ENCODE measurements around the gene CELF2.

The CELF2 gene

GRCh38 chr10:11299125-11299524 lies 281.5 kb downstream of the CELF2 start:
- DNase-seq: no peak
- no peak overlapping the region for H3K4me3 ChIP-seq (ENCODE audit: low read depth, low read length)
- H3K27me3 ChIP-seq: no peaks in the 10 kb centered on the region
- no peaks in the 10 kb centered on the region for H3K9me3 ChIP-seq
- H3K36me3 ChIP-seq: no peaks in the 10 kb centered on the region
- H3K4me1 ChIP-seq: no peaks in the 10 kb centered on the region
- TF ChIP-seq, protein P1, sequence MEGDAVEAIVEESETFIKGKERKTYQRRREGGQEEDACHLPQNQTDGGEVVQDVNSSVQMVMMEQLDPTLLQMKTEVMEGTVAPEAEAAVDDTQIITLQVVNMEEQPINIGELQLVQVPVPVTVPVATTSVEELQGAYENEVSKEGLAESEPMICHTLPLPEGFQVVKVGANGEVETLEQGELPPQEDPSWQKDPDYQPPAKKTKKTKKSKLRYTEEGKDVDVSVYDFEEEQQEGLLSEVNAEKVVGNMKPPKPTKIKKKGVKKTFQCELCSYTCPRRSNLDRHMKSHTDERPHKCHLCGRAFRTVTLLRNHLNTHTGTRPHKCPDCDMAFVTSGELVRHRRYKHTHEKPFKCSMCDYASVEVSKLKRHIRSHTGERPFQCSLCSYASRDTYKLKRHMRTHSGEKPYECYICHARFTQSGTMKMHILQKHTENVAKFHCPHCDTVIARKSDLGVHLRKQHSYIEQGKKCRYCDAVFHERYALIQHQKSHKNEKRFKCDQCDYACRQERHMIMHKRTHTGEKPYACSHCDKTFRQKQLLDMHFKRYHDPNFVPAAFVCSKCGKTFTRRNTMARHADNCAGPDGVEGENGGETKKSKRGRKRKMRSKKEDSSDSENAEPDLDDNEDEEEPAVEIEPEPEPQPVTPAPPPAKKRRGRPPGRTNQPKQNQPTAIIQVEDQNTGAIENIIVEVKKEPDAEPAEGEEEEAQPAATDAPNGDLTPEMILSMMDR (IDR thresholded peaks at IDR 0.05; ENCODE audit: low read depth, low read length): no peak

DNA sequence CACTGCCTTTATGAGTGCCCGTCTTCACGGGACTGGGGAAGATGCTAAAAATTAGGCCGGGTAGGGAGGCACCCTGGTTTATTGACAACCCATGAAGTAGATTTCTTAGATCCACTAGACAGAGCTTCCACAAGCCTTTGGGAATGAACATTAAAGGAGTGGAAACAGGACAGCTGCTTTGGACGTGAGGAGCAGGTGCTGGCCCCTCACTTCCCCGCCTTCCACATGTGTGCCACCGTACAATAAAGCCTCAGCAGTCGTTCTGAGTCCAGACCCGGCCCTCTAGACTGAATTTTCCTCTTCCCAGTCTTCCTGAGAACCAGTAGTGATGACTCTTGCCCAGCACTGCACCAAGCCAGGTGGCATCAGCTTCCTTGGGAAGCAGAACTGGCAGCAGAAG lies 282.4 kb downstream of the CELF2 start:
- TF ChIP-seq, protein P1 (IDR thresholded peaks at IDR 0.05; ENCODE audit: low read depth, low read length): no peak
- Histone ChIP-seq H3K36me3 (no peaks in the 10 kb centered on the region), H3K4me1 (no peaks in the 10 kb centered on the region), H3K9me3 (no peaks in the 10 kb centered on the region), H3K27me3 (no peaks in the 10 kb centered on the region), H3K4me3 (ENCODE audit: low read depth, low read length) (no peak overlapping the region)
- no peak for DNase-seq

DNA sequence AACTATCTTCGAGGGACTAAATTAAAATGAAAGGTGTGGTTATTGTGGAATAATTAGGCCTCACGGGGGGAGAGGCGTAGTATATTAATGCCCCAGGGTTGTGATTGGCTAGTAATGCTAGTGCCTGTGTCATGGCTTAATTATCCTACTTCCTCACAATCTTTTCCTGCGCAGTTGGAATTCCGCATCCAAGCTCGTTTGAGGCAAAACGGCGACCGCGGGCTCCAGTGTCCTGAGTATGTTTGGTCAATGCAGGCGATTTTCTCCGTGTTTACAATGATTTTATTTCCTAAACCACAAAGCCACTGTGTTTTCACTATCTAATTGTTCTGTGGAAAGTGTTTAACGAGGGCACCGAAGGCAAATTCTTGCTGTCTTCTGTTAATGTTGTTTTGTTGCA lies 282.9 kb downstream of the CELF2 start:
- H3K36me3 ChIP-seq: no peaks in the 10 kb centered on the region
- no peak overlapping the region for H3K4me3 ChIP-seq (ENCODE audit: low read depth, low read length)
- no peaks in the 10 kb centered on the region for H3K9me3 ChIP-seq
- no peaks in the 10 kb centered on the region for H3K4me1 ChIP-seq
- H3K27me3 ChIP-seq: no peaks in the 10 kb centered on the region
- TF ChIP-seq, protein P1 (IDR thresholded peaks at IDR 0.05; ENCODE audit: low read depth, low read length): no peak
- no peak for DNase-seq

DNA sequence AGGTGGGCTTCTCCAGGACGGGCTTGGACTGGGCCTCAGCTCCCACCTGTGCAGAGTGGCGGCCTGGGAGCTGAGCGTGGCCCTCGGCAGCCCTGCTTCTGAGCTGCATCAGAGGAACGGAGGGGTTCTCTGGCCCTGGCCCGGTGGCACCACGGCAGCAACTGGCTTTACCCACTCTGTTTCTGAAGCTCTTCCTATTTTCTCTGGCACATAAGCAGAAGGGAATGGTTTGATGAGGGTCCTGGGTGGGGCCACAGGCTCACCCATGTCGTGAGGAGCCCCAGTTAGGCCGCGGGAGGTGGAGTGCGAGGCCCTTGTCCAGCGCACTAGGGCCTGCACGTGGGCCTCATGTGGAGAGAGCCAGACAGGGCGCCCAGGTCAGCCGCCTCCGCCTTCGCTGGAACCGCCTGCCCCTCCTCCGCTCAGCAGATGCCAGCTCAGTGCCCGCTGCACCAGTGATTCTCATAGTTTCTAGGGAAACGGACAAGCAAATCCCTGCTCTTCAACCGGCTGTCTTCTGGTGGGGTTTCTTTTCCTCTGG lies 284.0 kb downstream of the CELF2 start:
- no peaks in the 10 kb centered on the region for H3K27me3 ChIP-seq
- TF ChIP-seq, protein P1 (IDR thresholded peaks at IDR 0.05; ENCODE audit: low read depth, low read length): no peak
- no peak for DNase-seq
- H3K36me3 ChIP-seq: no peaks in the 10 kb centered on the region
- H3K9me3 ChIP-seq: no peaks in the 10 kb centered on the region
- no peak overlapping the region for H3K4me3 ChIP-seq (ENCODE audit: low read depth, low read length)
- H3K4me1 ChIP-seq: no peaks in the 10 kb centered on the region

GRCh38 chr10:11302181-11302580 lies 284.5 kb downstream of the CELF2 start:
- TF ChIP-seq, protein P1 (IDR thresholded peaks at IDR 0.05; ENCODE audit: low read depth, low read length): no peak
- no peak for DNase-seq
- Histone ChIP-seq H3K27me3 (no peaks in the 10 kb centered on the region), H3K36me3 (no peaks in the 10 kb centered on the region), H3K4me1 (no peaks in the 10 kb centered on the region), H3K9me3 (no peaks in the 10 kb centered on the region), H3K4me3 (ENCODE audit: low read depth, low read length) (no peak overlapping the region)

DNA sequence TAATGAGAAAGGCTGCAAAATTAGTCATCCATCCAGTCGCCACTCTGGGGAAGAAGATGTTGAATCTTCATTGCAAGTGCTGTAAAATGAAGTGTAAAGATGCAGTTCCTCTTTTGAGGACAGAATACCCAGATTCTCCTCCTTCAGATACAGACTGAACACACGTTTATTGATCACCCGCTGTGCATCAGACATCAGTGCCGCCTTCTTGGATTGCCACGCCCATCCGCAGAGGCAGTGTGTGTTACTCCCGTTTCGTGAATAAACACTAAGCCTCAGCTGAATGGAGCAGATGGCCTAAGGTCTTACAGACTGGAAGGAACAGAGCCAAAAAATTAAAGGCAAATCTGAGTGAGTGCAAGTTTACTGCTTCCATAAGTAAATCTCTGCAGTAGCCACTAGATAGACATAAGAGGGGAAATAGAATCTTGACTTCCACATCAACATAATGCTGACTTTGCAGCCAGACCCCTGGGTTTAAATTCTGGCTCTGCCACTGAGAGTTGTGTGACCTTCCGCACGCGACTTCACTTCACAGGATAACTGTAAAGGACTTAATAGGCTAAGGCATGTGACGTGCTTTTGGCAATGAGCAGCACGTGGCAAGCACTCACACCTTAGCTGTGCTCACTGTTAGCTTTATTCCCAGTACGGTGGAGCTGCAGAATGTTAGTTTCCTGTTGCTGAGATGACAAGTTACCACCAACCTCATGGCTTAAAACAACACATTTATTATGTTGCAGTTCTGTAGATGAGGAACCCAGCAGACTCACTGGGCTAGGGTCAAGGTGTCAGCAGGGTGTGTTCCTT lies 285.9 kb downstream of the CELF2 start:
- Histone ChIP-seq H3K36me3 (no peaks in the 10 kb centered on the region), H3K27me3 (no peaks in the 10 kb centered on the region), H3K4me1 (no peaks in the 10 kb centered on the region), H3K4me3 (ENCODE audit: low read depth, low read length) (no peak overlapping the region), H3K9me3 (no peaks in the 10 kb centered on the region)
- TF ChIP-seq, protein P1 (IDR thresholded peaks at IDR 0.05; ENCODE audit: low read depth, low read length): no peak
- no peak for DNase-seq

Measured in BE2C (cell line).